ENCODE measurements around the gene RSPO4. TPM values are rescaled to one million over a fixed set of nuclear protein-coding genes. Genes with fewer than 3 reads are reported as not detected.

Gene RSPO4
- total RNA-seq, 2 donors from 2014 or later: 3.8 to 7.6 TPM

- Histone ChIP-seq H3K4me1 (ENCODE audit: control insufficient read depth, insufficient read depth, low read length) (no peaks in the 10 kb centered on the region), H3K36me3 (ENCODE audit: control insufficient read depth, insufficient read depth, low read length) (no peaks in the 10 kb centered on the region), H3K9ac (ENCODE audit: extremely low read depth, low read length, poor library complexity, severe bottlenecking) (no peak overlapping the region), H3K27ac (ENCODE audit: low read depth, low read length) (no peak overlapping the region), H3K27me3 (ENCODE audit: control insufficient read depth, insufficient read depth, low read length, poor library complexity, severe bottlenecking) (no peaks in the 10 kb centered on the region), H3K9me3 (ENCODE audit: control insufficient read depth, low read length) (no peaks in the 10 kb centered on the region), H3K4me3 (ENCODE audit: low read length) (no peak overlapping the region)
- Mint-ChIP-seq H3K9me3 (no peaks in the 10 kb centered on the region), H3K27ac (no peak overlapping the region), H3K4me3 (no peak overlapping the region), H3K36me3 (ENCODE audit: low read depth) (no peaks in the 10 kb centered on the region), H3K27me3 (ENCODE audit: insufficient read depth) (peaks cover 20% of the 10 kb centered on the region), H3K4me1 (no peaks in the 10 kb centered on the region)
- WGBS, 2 experiments (ENCODE audit: insufficient coverage in 1 of 2, insufficient read length in 1 of 2): 89 to 100% methylated on average over 1 to 3 of the region's 3 CpGs
- TF ChIP-seq CTCF (conservative IDR thresholded peaks at IDR 0.05): no peak
- no peak for DNase-seq
These were observed 33.4 kb upstream of the RSPO4 start for GRCh38 chr20:1035466-1035865.

- Histone ChIP-seq H3K36me3 (ENCODE audit: control insufficient read depth, insufficient read depth, low read length) (no peaks in the 10 kb centered on the region), H3K9ac (ENCODE audit: extremely low read depth, low read length, poor library complexity, severe bottlenecking) (no peak overlapping the region), H3K27ac (ENCODE audit: low read depth, low read length) (no peak overlapping the region), H3K4me1 (ENCODE audit: control insufficient read depth, insufficient read depth, low read length) (no peaks in the 10 kb centered on the region), H3K9me3 (ENCODE audit: control insufficient read depth, low read length) (no peaks in the 10 kb centered on the region), H3K27me3 (ENCODE audit: control insufficient read depth, insufficient read depth, low read length, poor library complexity, severe bottlenecking) (no peaks in the 10 kb centered on the region), H3K4me3 (ENCODE audit: low read length) (no peak overlapping the region)
- no peak overlapping the region for H3K27ac Mint-ChIP-seq
- TF ChIP-seq CTCF (conservative IDR thresholded peaks at IDR 0.05): no peak
- H3K4me3 Mint-ChIP-seq: no peak overlapping the region
- no peaks in the 10 kb centered on the region for H3K36me3 Mint-ChIP-seq (ENCODE audit: low read depth)
- peaks cover 22% of the 10 kb centered on the region for H3K27me3 Mint-ChIP-seq (ENCODE audit: insufficient read depth)
- no peaks in the 10 kb centered on the region for H3K4me1 Mint-ChIP-seq
- WGBS, 2 experiments (ENCODE audit: insufficient coverage in 1 of 2, insufficient read length in 1 of 2): 88 to 100% methylated on average over 1 to 4 of the region's 4 CpGs
- no peak for DNase-seq
- no peaks in the 10 kb centered on the region for H3K9me3 Mint-ChIP-seq
These were observed 32.3 kb upstream of the RSPO4 start for GRCh38 chr20:1034415-1034789.

- 91 to 93% methylated on average over 6 of the region's 6 CpGs for WGBS, 2 experiments (ENCODE audit: insufficient coverage in 1 of 2, insufficient read length in 1 of 2)
- no peaks in the 10 kb centered on the region for H3K9me3 ChIP-seq (ENCODE audit: control insufficient read depth, low read length)
- H3K9me3 Mint-ChIP-seq: no peaks in the 10 kb centered on the region
- no peak for TF ChIP-seq CTCF (conservative IDR thresholded peaks at IDR 0.05)
- no peaks in the 10 kb centered on the region for H3K36me3 Mint-ChIP-seq (ENCODE audit: low read depth)
- H3K4me3 ChIP-seq (ENCODE audit: low read length): no peak overlapping the region
- no peak overlapping the region for H3K4me3 Mint-ChIP-seq
- H3K4me1 Mint-ChIP-seq: no peaks in the 10 kb centered on the region
- no peak overlapping the region for H3K9ac ChIP-seq (ENCODE audit: extremely low read depth, low read length, poor library complexity, severe bottlenecking)
- no peaks in the 10 kb centered on the region for H3K4me1 ChIP-seq (ENCODE audit: control insufficient read depth, insufficient read depth, low read length)
- no peak overlapping the region for H3K27ac ChIP-seq (ENCODE audit: low read depth, low read length)
- H3K36me3 ChIP-seq (ENCODE audit: control insufficient read depth, insufficient read depth, low read length): no peaks in the 10 kb centered on the region
- H3K27ac Mint-ChIP-seq: no peak overlapping the region
- peaks cover 20% of the 10 kb centered on the region for H3K27me3 Mint-ChIP-seq (ENCODE audit: insufficient read depth)
- no peaks in the 10 kb centered on the region for H3K27me3 ChIP-seq (ENCODE audit: control insufficient read depth, insufficient read depth, low read length, poor library complexity, severe bottlenecking)
- no peak for DNase-seq
These were observed 31.8 kb upstream of the RSPO4 start for GRCh38 chr20:1033751-1034414.

All from endodermal cell (in vitro differentiated cells).